ENCODE measurements around the gene SLC25A6. TPM values are rescaled to one million over a fixed set of nuclear protein-coding genes. Genes with fewer than 3 reads are reported as not detected.

Gene SLC25A6
- total and polyA plus RNA-seq, 2 donors (not counting 3 experiments of a cell fraction or from before 2014, with no cell fraction given), result 410 to 1,153 TPM

- Histone ChIP-seq H3K9me3 (replicated peaks; ENCODE audit: control insufficient read depth, insufficient read depth, low read length) (no peaks in the 10 kb centered on the region), H3K9me1 (replicated peaks; ENCODE audit: control insufficient read depth, extremely low read depth, insufficient read depth, low read length) (no peaks in the 10 kb centered on the region), H3K79me2 (ENCODE audit: control insufficient read depth, insufficient read depth, low read length) (no peaks in the 10 kb centered on the region), H3K36me3 (ENCODE audit: control insufficient read depth in 2 of 2, extremely low read depth in 1 of 2, insufficient read depth in 2 of 2, low read length in 2 of 2) (peaks cover 0 to 2% of the 10 kb centered on the region in 2 experiments), H4K20me1 (replicated peaks; ENCODE audit: control insufficient read depth, extremely low read depth, insufficient read depth, low read length) (no peaks in the 10 kb centered on the region), H3K27ac (ENCODE audit: insufficient read depth, low read depth, low read length) (no peak overlapping the region), H3K9ac (replicated peaks; ENCODE audit: extremely low read depth, insufficient read depth, low read length) (no peak overlapping the region), H3K27me3 (ENCODE audit: control insufficient read depth in 2 of 2, insufficient read depth in 2 of 2, low read length in 2 of 2) (no peaks in the 10 kb centered on the region), H3K4me3 (replicated peaks in 1 of 3; ENCODE audit: insufficient read depth in 1 of 3, low read depth in 1 of 3, low read length in 3 of 3) (no peak overlapping the region), H3K4me1 (ENCODE audit: control insufficient read depth, extremely low read depth, insufficient read depth, low read length) (no peaks in the 10 kb centered on the region), H3K4me2 (ENCODE audit: insufficient read depth, low read length) (no peak overlapping the region), H2AFZ (ENCODE audit: low read depth, low read length) (no peak overlapping the region)
- TF ChIP-seq JUN (IDR thresholded peaks at IDR 0.05; ENCODE audit: borderline replicate concordance, insufficient read depth, insufficient read length, low read depth) (no peak), POLR2AphosphoS5 (IDR thresholded peaks at IDR 0.05; ENCODE audit: insufficient read depth, low read depth, low read length) (no peak), EZH2 (IDR thresholded peaks at IDR 0.05; ENCODE audit: borderline replicate concordance, low read depth, low read length, severe bottlenecking) (no peak), FOS (IDR thresholded peaks at IDR 0.05; ENCODE audit: borderline replicate concordance, insufficient read depth, low read length) (no peak), POLR2A (IDR thresholded peaks at IDR 0.05; ENCODE audit: low read depth, low read length) (no peak), GATA2 (IDR thresholded peaks at IDR 0.05; ENCODE audit: insufficient read depth, insufficient read length, low read depth, low read length) (no peak), MYC (IDR thresholded peaks at IDR 0.05; ENCODE audit: low read depth, low read length) (no peak), CTCF (IDR thresholded peaks at IDR 0.05; ENCODE audit: extremely low read depth in 1 of 2, insufficient read depth in 1 of 2, low read depth in 1 of 2, low read length in 2 of 2) (no peak), MAX (IDR thresholded peaks at IDR 0.05; ENCODE audit: insufficient read depth, insufficient read length) (no peak)
- FAIRE-seq (no peak), DNase-seq (ENCODE audit: low read depth, low spot score) (no peak)
- intact Hi-C loops (cut with micrococcal nuclease) (loop anchor here (2.0 to 5.0 kb wide), 2 partner anchors 34 to 35 kb away; partner anchors contain the start of gene SLC25A6), dilution Hi-C loops (cut with MboI; ENCODE audit: extremely low pct_ligation_motif_present, low sequenced_read_pairs) (no loop called here)
- BruUV-seq (replicated peaks), result no TSS peak
- ChIA-PET POLR2A (no interaction called here), CTCF (no interaction called here)
Measured at GRCh38 chrX:1357993-1358392, 33.9 kb downstream of the SLC25A6 start.

Data from endothelial cell of umbilical vein (primary cell).